Endodermal cell (in vitro differentiated cells): ENCODE measurements around the gene ABCC1. TPM values are rescaled to one million over a fixed set of nuclear protein-coding genes. Genes with fewer than 3 reads are reported as not detected.
"Not testable (repeated sequence)": the region's sequence is repeated elsewhere in the genome, so short reads cannot be mapped to it uniquely, and the experiment has no call there.

Source experiments
- DNase-seq: peaks from one replicate; pipeline ENCODE4 v3.0.0-alpha.2; 2017
- H3K27ac ChIP-seq: 2 replicates; pipeline ENCODE4 v1.5.1; 2013; ENCODE audit warnings: mild to moderate bottlenecking, low read depth, low read length, moderate library complexity
- H3K27me3 ChIP-seq: 2 replicates; pipeline ENCODE4 v1.6.1; 2013; ENCODE audit warnings: mild to moderate bottlenecking, low read length, moderate library complexity; ENCODE audit not compliant: insufficient read depth, control insufficient read depth, poor library complexity, severe bottlenecking
- H3K36me3 ChIP-seq: 2 replicates; pipeline ENCODE4 v1.7.0; 2013; ENCODE audit warnings: mild to moderate bottlenecking, low read length, moderate library complexity; ENCODE audit not compliant: control insufficient read depth, insufficient read depth
- H3K4me1 ChIP-seq: one replicate; pipeline ENCODE4 v1.7.0; 2013; ENCODE audit warnings: low read length; ENCODE audit not compliant: control insufficient read depth, insufficient read depth
- H3K4me3 ChIP-seq: 2 replicates; pipeline ENCODE4 v1.5.1; 2013; ENCODE audit warnings: mild to moderate bottlenecking, low read length, moderate library complexity
- H3K9ac ChIP-seq: 2 replicates; pipeline ENCODE4 v1.6.1; 2013; ENCODE audit warnings: mild to moderate bottlenecking, low read length, moderate library complexity; ENCODE audit not compliant: poor library complexity, severe bottlenecking; ENCODE audit errors: extremely low read depth
- H3K9me3 ChIP-seq: 2 replicates; pipeline ENCODE4 v1.6.1; 2013; ENCODE audit warnings: mild to moderate bottlenecking, low read length, moderate library complexity; ENCODE audit not compliant: control insufficient read depth
- H3K27ac Mint-ChIP-seq: 2 replicates; pipeline ENCODE4 v1.8.0; 2020; ENCODE audit warnings: mixed read lengths
- H3K27me3 Mint-ChIP-seq: 2 replicates; pipeline ENCODE4 v1.8.0; 2021; ENCODE audit warnings: mild to moderate bottlenecking, mixed read lengths; ENCODE audit not compliant: insufficient read depth
- H3K36me3 Mint-ChIP-seq: 2 replicates; pipeline ENCODE4 v1.8.0; 2020; ENCODE audit warnings: low read depth, mixed read lengths
- H3K4me1 Mint-ChIP-seq: 2 replicates; pipeline ENCODE4 v1.8.0; 2020; ENCODE audit warnings: mixed read lengths
- H3K4me3 Mint-ChIP-seq: 2 replicates; pipeline ENCODE4 v1.8.0; 2020; ENCODE audit warnings: mild to moderate bottlenecking, moderate library complexity, mixed read lengths
- H3K9me3 Mint-ChIP-seq: 2 replicates; pipeline ENCODE4 v1.8.0; 2020; ENCODE audit warnings: mild to moderate bottlenecking, mixed read lengths
- CTCF ChIP-seq: fragments of 200-600 bp; sonication (generic); conservative IDR thresholded peaks from 2 replicates; pipeline ENCODE4 v1.5.0; 2021; ENCODE audit warnings: antibody characterized with exemption, mild to moderate bottlenecking
- WGBS, 2 experiments: methylation state at CpG; one replicate each; pipeline versions ENCODE4 v1.1.5 to v1.1.7; 2013; ENCODE audit warnings: missing lambda C conversion rate in 2 of 2, mixed read lengths in 1 of 2; ENCODE audit not compliant: insufficient coverage in 1 of 2, insufficient read length in 1 of 2; 5-methylcytosine and 5-hydroxymethylcytosine counted together
- total RNA-seq, 2 donors: library from RNA; stranded (reverse); fragmentation: NEBNext Ultra II Directional in 1 of 2; extraction: Animal tissue kit (Norgen Biotek cat#: 25700) in 1 of 2; gene quantifications; 2 replicates in 1 of 2; 3 replicates in 1 of 2; pipeline ENCODE4 v1.2.1, GENCODE V29; 2021

ABCC1 gene
- total RNA-seq, 2 donors from 2014 or later: 47.1 to 51.2 TPM

- Mint-ChIP-seq H3K4me3 (no peak overlapping the region), H3K4me1 (no peaks in the 10 kb centered on the region), H3K36me3 (no peaks in the 10 kb centered on the region), H3K27ac (no peak overlapping the region), H3K9me3 (peaks cover 10% of the 10 kb centered on the region), H3K27me3 (no peaks in the 10 kb centered on the region)
- DNase-seq: no peak
- H3K27ac ChIP-seq: no peak overlapping the region
- WGBS, 2 experiments: 82 to 87% methylated on average over 4 to 8 of the region's 8 CpGs
- no peaks in the 10 kb centered on the region for H3K27me3 ChIP-seq
- H3K4me3 ChIP-seq: no peak overlapping the region
- no peaks in the 10 kb centered on the region for H3K36me3 ChIP-seq
- no peaks in the 10 kb centered on the region for H3K9me3 ChIP-seq
- no peaks in the 10 kb centered on the region for H3K4me1 ChIP-seq
- no peak overlapping the region for H3K9ac ChIP-seq
- no peak for TF ChIP-seq CTCF
Measured at GRCh38 chr16:15916323-15916722, 33.1 kb upstream of the ABCC1 start.

- DNase-seq, H3K27me3 ChIP-seq, H3K27ac ChIP-seq, H3K9me3 ChIP-seq, H3K36me3 ChIP-seq, H3K27ac Mint-ChIP-seq, H3K4me3 ChIP-seq, H3K36me3 Mint-ChIP-seq, H3K4me3 Mint-ChIP-seq, H3K4me1 Mint-ChIP-seq, H3K4me1 ChIP-seq, H3K27me3 Mint-ChIP-seq, H3K9ac ChIP-seq: not testable (repeated sequence)
- peaks cover 10% of the 10 kb centered on the region for H3K9me3 Mint-ChIP-seq
- 83 to 96% methylated on average over 2 to 3 of the region's 3 CpGs for WGBS, 2 experiments
Measured at GRCh38 chr16:15918314-15918713, 31.1 kb upstream of the ABCC1 start.

GRCh38 chr16:15919331-15919730 lies 30.1 kb upstream of the ABCC1 start:
- no peaks in the 10 kb centered on the region for H3K27me3 Mint-ChIP-seq
- no peak overlapping the region for H3K27ac ChIP-seq
- no peak overlapping the region for H3K4me3 Mint-ChIP-seq
- peaks cover 10% of the 10 kb centered on the region for H3K9me3 Mint-ChIP-seq
- no peaks in the 10 kb centered on the region for H3K36me3 ChIP-seq
- H3K36me3 Mint-ChIP-seq: no peaks in the 10 kb centered on the region
- no peak overlapping the region for H3K9ac ChIP-seq
- DNase-seq: no peak
- H3K27me3 ChIP-seq: no peaks in the 10 kb centered on the region
- H3K4me1 ChIP-seq: no peaks in the 10 kb centered on the region
- H3K9me3 ChIP-seq: no peaks in the 10 kb centered on the region
- no peak for TF ChIP-seq CTCF
- H3K27ac Mint-ChIP-seq: no peak overlapping the region
- no peak overlapping the region for H3K4me3 ChIP-seq
- WGBS, 2 experiments: 86% methylated on average over 2 of the region's 6 CpGs; no CpG with 5 or more reads in 1 of the 2 experiments
- H3K4me1 Mint-ChIP-seq: no peaks in the 10 kb centered on the region

- no peak overlapping the region for H3K4me3 ChIP-seq
- H3K36me3 Mint-ChIP-seq: no peaks in the 10 kb centered on the region
- H3K27ac Mint-ChIP-seq: no peak overlapping the region
- no peaks in the 10 kb centered on the region for H3K4me1 Mint-ChIP-seq
- WGBS, 2 experiments: 82 to 93% methylated on average over 13 of the region's 13 CpGs
- H3K4me3 Mint-ChIP-seq: no peak overlapping the region
- H3K9me3 Mint-ChIP-seq: no peaks in the 10 kb centered on the region
- no peak overlapping the region for H3K27ac ChIP-seq
- H3K36me3 ChIP-seq: no peaks in the 10 kb centered on the region
- no peak for DNase-seq
- no peak overlapping the region for H3K9ac ChIP-seq
- no peaks in the 10 kb centered on the region for H3K4me1 ChIP-seq
- no peak for TF ChIP-seq CTCF
- H3K27me3 ChIP-seq: no peaks in the 10 kb centered on the region
- no peaks in the 10 kb centered on the region for H3K27me3 Mint-ChIP-seq
- H3K9me3 ChIP-seq: no peaks in the 10 kb centered on the region
Measured at GRCh38 chr16:15924996-15925395, 24.4 kb upstream of the ABCC1 start.
